Measurements from ENCODE around the gene TIMM10B.
A peak's percentile ranks its signal among the peaks of the same experiment; 100 is the strongest.

TIMM10B gene

DNA sequence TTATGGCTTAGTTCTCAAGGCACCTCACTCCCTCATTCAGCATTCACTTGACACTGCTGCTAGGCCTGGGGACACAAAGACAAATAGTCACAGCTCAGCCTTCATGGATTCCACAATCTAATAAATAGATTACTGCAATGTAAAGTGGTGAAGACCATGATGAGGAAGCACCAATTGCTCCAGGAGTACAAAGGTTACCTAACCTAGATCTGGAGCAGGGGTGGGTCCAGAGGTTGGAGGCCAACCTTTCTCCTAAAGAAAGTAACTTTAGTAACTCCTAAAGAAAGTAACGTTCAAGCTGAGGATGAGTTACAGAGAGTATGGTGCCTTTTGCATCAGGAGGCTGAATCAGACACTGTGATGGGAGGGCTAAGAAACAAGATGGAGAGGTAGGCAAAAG, 11.7 kb upstream of the TIMM10B start:
- no peak for DNase-seq

- DNase-seq = no peak
These were observed 8.4 kb upstream of the TIMM10B start for GRCh38 chr11:6472934-6473333.

DNA sequence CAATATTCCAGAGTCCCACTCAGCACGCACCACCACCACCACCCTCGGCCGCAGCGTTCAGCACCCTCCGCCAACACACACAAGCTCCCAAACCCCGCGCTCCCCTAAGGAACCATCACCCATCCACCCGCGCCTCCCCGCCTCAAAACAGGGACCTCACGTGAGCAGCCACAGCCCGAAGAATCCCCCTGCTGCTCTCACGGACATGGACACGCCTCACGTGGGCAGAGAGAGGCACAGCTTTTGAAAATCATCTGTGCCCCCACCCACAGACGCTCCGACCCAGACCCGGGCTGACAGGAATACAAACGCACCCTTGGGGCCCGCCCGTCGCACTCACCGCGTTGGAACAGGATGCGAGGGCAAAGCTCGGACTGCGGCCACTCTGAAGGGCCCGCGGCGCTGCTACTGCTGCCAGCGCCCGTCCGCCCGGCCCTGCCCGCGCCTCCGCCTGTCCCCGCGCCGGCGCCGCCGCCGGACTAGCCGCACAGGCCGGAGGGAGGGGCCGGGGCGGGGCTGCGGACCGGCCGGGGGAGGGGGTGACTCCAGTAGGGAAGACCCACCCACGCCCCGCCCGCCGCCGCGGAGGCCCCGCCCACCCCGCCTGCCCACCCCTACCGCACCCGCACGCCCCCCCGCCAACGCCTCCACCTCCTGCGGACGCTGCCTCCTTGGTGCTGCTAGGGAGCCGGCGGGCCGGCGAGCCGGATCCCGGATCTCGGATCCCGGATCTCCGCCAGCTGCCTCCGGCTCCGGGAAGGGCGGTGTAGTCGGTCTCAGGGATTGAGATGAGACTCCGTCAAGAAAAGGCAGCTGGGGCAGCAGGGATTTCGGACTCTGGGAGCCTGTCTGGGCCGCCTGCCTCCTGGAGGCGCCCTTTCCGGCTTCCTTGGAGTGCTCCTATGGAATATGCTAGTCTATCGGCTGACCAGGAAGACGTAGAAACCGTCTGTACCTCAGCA, 7.6 kb upstream of the TIMM10B start, which contains the start of gene TRIM3:
TSS of gene TRIM3 (minus strand) at position 491 of the 962 bp plus-strand sequence. CDS start 8,246 bp downstream, outside the sequence.
- DNase-seq = peak; percentile 32 to 98 (median 88)

- no peak for DNase-seq
These were observed 6.9 kb upstream of the TIMM10B start for GRCh38 chr11:6474413-6474792.

DNA sequence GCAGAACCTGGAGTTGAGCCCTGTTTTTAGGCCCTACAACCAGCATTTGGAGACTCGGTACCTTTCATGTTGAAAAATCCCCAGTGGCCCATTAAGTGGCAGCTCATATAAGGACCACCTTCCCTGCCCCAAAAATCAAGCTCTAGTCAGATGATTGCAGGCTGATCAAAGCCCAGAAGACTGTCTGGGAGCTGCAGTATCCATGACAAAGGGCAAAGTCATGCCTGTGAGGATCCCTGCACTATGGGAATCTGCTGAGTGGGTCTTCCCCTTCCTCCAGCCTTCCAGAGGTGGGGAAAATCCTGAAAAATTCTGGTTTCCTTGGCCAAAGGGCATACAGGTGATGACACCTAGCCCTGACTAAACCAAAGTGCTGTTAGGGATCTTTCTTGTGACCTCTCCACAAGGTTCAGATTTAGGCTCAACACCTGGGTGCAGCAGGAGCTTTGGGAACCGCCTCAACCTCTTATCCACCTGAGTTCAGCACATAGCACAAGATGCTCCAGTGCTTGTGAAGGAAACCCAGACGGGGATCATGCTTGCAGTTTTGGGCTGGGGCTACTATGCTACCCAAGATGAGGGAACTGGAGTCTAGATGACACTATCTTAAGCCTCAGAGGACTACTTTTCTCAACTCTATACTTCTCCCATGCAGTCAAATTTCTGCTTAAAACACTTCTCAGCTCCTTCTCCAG, 6.3 kb upstream of the TIMM10B start:
- peak in 1 of 51 donors; percentile 7 for DNase-seq

DNA sequence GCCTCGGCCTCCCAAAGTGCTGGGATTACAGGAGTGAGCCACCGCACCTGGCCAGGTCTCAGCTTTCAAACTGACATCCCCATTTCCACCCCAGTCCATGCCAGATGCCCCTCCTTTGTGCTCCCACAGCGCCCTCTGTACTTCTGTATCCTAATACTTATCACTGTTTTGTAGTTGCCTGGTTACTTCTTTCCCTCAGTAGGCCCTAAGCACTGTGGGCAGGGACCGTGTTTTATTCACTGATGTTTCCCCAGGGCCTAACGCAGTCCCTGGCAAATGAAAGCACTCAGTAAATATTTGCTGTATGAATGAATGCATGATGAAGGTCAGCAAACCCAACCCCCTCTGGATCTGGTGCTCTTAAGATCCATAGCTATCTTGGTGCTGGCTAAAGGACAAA, 5.4 kb upstream of the TIMM10B start:
- DNase-seq = no peak

DNA sequence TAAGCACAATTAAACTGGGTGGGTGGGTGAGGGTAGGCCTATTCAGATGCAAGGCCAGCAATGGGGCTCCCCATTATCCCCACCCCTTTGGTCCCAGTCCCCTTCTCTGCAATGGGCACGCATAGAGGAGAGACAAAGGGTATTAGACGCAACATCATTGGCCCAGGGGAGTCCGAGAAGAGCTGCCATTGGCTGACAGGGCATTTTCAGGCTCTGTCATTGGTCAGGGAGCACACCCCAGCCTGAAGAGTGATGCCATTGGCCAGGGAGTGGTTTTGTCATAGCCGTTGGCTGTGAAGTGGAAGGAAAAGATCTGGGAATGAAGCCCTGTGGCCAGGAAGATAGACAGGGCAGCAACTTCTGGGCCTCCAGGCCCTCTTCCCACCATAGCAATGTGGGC, 4.7 kb upstream of the TIMM10B start:
- DNase-seq = no peak

GRCh38 chr11:6480299-6480914, 894 bp upstream of the TIMM10B start:
- DNase-seq = no peak

- peak in 2 of 51 donors; percentile 20 to 45 for DNase-seq
These were observed 599 bp downstream of the TIMM10B start for GRCh38 chr11:6481924-6482275.

GRCh38 chr11:6482441-6482840, 1.1 kb downstream of the TIMM10B start:
- DNase-seq = no peak

DNA sequence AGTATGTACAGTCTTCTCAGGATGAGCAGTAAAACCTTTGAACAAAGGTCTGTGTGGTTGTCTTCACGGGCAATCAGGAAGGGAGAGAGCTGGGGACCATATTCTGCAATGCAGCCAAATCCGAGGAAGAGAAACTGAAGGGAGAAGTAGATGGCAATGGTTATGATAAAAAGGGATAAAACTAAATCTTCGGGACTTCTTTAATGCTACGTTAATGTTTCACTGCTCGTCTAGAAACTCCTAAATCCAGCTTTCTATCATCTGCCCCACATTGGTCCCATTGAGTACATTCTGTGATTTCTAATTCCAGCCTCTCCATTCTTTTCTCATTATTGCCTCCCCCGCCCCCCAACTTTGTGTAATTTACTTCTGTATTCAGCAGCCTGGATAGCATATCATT, 1.7 kb downstream of the TIMM10B start:
- no peak for DNase-seq

GRCh38 chr11:6485661-6486060, 4.4 kb downstream of the TIMM10B start:
- DNase-seq = no peak

DNA sequence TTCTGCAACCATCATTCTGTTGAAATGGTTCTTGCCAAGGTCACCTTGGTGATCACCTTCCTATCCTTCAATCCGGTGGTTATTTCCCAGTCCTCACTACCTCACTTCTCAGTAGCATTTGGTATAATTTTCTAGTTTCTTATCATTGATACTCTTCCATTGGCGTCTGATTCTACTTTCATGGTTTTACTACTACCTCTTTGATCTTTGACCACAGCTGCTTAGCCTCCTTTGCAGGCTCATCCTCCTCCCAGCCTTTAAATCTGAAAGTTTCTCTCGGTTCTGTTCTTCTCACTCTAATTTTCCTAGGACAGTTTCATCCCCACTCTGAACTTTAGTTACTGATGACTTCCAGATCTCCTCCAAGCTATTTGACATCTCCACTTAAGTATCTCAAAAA, 5.0 kb downstream of the TIMM10B start:
- DNase-seq = no peak

- DNase-seq = no peak
These were observed 5.6 kb downstream of the TIMM10B start for GRCh38 chr11:6486938-6487337.

DNA sequence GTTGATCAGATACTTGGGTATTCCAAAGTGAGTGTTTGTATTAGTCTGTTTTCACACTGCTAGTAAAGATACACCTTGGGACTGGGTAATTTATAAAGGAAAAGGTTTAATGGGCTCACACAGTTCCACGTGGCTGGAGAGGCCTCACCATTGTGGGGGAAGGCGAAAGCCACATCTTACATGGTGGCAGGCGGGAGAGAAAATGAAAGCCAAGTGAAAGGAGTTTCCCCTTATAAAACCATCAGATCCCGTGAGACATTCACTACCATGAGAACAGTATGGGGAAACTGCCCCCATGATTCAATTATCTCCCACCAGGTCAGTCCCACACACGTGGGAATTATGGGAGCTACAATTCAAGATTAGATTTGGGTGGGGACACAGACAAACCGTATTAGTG, 7.0 kb downstream of the TIMM10B start:
- no peak for DNase-seq

- DNase-seq = no peak
These were observed 7.5 kb downstream of the TIMM10B start for GRCh38 chr11:6488821-6489220.

GRCh38 chr11:6489306-6489705, 8.0 kb downstream of the TIMM10B start:
- DNase-seq = no peak

DNA sequence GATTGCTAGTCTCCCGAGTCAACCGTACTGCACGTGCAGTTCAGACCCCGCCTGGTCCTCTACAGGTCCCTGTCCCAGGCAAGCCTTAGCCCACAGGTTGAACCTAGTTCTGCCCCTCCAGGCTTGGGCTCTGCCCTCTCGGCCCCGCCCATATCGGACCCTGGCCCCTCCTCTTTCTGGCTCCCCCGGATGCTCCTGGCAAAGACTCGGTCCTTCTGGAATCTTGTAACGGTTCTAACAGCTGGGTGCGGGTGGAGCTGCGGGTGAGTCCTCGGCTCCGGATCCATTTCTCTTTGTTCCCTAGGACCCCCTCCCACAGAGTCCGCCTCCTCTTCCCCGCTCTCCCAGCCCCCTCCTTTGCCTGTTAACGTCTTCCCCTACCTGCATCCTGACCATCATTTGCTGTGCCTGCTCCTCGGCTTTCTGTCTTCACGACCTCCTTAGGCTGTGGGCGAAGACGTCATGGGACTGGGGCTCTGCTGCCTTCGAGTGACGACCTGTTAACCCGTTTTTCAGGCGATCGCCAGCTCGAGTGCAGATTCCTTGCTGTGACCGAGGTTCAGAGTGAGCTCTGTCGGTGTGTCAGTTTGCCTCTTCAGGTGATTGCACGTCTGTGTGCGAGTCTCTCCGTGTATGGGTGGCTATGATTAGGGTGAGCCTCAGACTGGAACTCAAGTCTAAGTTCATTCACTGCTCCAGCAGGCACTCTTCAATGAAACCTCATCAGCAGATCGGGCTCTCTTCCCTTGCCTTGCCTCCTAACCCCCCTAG, 16.0 kb downstream of the TIMM10B start, which contains the start of gene DNHD1:
TSS of gene DNHD1 (plus strand) at position 212 of the 771 bp plus-strand sequence. CDS start 936 bp downstream, outside the sequence.
- peak in 1 of 51 donors; percentile 23 for DNase-seq

- DNase-seq = peak in 1 of 51 donors; percentile 31
These were observed 16.8 kb downstream of the TIMM10B start for GRCh38 chr11:6498121-6498520.

DNA sequence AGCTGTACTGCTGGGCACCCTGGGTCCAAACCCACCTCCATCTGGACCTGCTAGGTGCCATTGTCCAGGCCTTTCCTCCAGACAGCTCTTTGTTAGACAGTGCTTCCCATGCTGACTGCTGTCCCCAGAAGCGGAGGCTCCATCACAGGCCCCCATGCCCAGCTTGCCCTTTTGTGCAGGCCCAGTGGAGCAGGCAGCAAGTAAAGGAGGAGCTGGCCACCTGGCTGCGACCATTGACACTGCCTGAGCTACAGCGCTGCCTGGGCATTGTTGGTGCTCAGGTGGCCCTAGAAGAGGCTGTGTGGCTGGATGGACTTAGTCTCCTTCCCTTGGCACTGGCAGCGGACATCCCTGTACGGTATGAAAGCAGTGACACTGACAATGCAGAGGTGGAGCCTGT, 17.2 kb downstream of the TIMM10B start:
- DNase-seq = no peak

DNA sequence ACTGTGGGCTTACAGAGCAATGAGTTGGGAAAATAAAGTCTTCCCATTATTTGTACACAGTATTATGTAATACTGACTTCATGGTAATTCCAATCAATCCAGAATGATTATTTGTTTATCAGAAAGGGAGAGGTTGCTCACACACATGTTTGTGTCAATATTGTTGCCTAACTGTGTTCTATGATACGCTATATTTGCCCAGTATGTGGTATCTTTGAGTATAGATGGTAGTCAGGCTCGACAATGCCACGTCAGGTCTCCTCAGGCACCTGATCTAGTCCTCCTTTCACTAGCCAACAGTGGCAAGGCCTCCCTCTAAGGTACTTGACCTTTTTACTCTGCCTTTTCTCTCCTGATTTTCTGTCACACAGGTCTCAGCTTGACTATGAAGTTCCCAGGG, 21.1 kb downstream of the TIMM10B start:
- no peak for DNase-seq
